Mucosa of stomach (tissue), 1 donor: ENCODE measurements around the gene XKR7.

Source experiments
- H3K27me3 ChIP-seq: one replicate; pipeline ENCODE4 v1.7.0; 2013; ENCODE audit warnings: mild to moderate bottlenecking, low read length; ENCODE audit not compliant: control insufficient read depth, insufficient read depth
- H3K36me3 ChIP-seq: one replicate; pipeline ENCODE4 v1.7.0; 2013; ENCODE audit warnings: low read length; ENCODE audit not compliant: control insufficient read depth, insufficient read depth
- H3K4me1 ChIP-seq: one replicate; pipeline ENCODE4 v1.7.0; 2013; ENCODE audit warnings: mild to moderate bottlenecking, low read length; ENCODE audit not compliant: control insufficient read depth, insufficient read depth
- H3K4me3 ChIP-seq: one replicate; pipeline ENCODE4 v1.7.0; 2013; ENCODE audit warnings: low read length
- H3K9ac ChIP-seq: one replicate; pipeline ENCODE4 v1.7.0; 2013; ENCODE audit warnings: mild to moderate bottlenecking, low read length, moderate library complexity
- H3K9me3 ChIP-seq: one replicate; pipeline ENCODE4 v1.7.0; 2013; ENCODE audit warnings: mild to moderate bottlenecking, low read length, moderate library complexity; ENCODE audit not compliant: control insufficient read depth
- donor health status: Pancreatic carcinoma.

XKR7 gene

DNA sequence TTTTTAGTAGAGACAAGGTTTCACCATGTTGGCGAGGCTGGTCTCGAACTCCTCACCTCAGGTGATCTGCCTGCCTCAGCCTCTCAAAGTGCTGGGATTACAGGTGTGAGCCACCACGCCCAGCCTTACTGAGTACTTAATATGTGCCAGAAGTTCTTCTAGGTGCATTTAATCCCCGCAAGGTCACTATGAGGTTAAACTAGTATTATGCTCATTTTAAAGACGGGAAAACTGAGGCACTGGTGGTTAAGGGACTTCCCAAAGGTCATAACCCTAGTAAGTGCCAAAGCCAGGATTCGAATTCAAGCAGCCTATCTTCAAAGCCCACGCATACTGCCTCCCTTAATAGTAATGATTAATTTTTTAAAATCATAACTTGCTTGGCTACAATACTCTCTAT is 41.6 kb downstream of the XKR7 start:
- H3K9me3 ChIP-seq: no peaks in the 10 kb centered on the region
- H3K4me1 ChIP-seq: no peaks in the 10 kb centered on the region
- H3K36me3 ChIP-seq: no peaks in the 10 kb centered on the region
- no peak overlapping the region for H3K9ac ChIP-seq
- H3K27me3 ChIP-seq: peaks cover 7% of the 10 kb centered on the region
- no peak overlapping the region for H3K4me3 ChIP-seq

DNA sequence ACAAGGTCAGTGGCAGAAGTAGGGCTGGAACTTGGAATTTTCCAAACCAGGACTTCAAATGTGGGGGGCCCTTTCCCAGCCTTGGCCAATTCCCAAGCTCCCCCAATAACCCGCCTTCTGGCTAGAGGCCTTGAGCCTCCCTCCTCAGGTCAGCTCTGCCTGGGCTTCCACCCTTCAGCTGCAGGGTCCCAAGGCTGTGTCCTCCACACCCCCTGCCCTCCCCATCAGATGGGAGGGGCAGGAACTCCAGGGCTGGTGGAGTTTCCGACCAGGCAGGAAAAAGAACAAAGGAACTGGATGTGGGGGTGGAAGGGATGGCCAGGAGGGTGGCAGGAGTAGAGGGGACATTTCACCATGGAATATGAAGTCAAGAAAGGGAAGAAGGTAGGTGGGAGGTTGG is 42.1 kb downstream of the XKR7 start, which contains the start of gene CCM2L:
TSS of gene CCM2L (plus strand) at position 338 of the 400 bp plus-strand sequence. CDS start at position 355, 17 bp downstream.
- Histone ChIP-seq H3K4me1 (no peaks in the 10 kb centered on the region), H3K9me3 (no peaks in the 10 kb centered on the region), H3K9ac (no peak within 1 kb of the TSS), H3K36me3 (no peaks in the 10 kb centered on the region), H3K27me3 (peaks cover 7% of the 10 kb centered on the region), H3K4me3 (no peak within 1 kb of the TSS)

- Histone ChIP-seq H3K9me3 (no peaks in the 10 kb centered on the region), H3K9ac (no peak overlapping the region), H3K27me3 (peaks cover 7% of the 10 kb centered on the region), H3K4me1 (no peaks in the 10 kb centered on the region), H3K4me3 (no peak overlapping the region), H3K36me3 (no peaks in the 10 kb centered on the region)
Measured at GRCh38 chr20:32010666-32011065, 42.7 kb downstream of the XKR7 start.

DNA sequence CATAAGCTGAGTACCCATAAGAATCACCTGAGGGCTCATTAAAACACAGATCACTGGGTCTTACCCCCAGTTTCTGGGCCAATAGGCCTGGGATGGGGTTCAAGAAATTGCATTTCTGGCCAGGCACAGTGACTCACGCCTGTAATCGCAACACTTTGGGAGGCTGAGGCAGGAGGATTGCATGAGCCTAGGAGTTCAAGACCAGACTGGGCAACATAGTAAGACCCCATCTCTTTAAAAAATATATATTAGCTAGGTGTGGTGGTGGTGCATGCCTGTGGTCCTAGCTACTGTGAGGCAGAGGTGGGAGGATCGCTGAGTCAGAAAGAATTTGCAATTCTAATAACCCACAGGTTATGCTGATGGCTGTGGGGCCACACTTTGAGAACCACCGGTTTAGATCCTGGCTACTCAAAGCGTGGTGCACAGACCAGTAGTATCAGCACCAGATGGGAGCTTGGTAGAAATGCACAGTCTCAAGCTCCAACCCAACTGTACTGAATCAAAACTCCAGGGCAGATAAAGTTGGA is 44.3 kb downstream of the XKR7 start:
- Histone ChIP-seq H3K27me3 (peaks cover 10% of the 10 kb centered on the region), H3K9me3 (no peaks in the 10 kb centered on the region), H3K36me3 (no peaks in the 10 kb centered on the region), H3K9ac (no peak overlapping the region), H3K4me1 (no peaks in the 10 kb centered on the region), H3K4me3 (no peak overlapping the region)

DNA sequence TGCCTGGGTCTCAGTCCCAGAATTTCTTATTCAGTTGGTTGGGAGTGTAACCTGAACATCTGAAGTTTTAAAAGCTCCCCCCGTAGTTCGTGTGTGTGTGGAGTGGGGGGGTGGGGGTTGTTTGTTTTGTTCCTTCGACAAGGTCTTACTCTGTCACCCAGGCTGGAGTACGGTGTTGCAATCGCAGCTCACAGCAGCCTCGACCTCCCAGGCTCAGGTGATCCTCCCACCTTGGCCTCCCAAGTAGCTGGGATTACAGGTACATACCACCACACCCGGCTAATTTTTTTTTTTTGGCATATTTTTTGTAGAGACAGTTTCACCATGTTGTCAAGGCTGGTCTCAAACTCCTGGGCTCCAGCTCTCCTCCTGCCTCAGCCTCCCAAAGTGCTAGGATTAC is 45.4 kb downstream of the XKR7 start:
- Histone ChIP-seq H3K36me3 (no peaks in the 10 kb centered on the region), H3K27me3 (peaks cover 10% of the 10 kb centered on the region), H3K9me3 (no peaks in the 10 kb centered on the region), H3K9ac (no peak overlapping the region), H3K4me1 (peaks cover 4% of the 10 kb centered on the region), H3K4me3 (no peak overlapping the region)

DNA sequence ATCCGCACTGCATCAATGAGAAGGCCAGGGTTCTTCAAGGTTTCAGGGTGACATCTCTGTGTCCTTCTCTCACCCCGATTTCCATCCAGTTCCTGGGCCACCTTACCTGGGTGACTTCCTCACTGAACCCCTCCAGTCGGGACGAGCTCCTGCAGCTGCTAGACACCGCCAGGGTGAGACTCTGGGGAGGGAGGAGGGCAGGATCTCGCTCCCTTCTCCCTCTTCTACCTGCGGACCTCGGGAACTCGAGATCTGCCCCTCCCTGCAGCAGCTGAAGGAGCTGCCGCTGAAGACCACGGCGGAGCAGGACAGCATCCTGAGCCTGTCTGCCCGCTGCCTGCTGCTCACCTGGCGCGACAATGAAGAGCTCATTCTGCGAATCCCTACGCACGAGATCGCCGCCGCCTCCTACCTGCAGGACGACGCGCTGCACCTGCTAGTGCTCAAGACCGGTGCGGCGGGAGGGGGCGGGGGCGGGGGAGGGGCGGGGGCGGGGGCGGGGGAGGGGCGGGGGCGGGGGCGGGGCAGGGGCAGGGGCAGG is 49.8 kb downstream of the XKR7 start:
- H3K4me3 ChIP-seq: no peak overlapping the region
- peaks cover 38% of the 10 kb centered on the region for H3K27me3 ChIP-seq
- H3K36me3 ChIP-seq: no peaks in the 10 kb centered on the region
- H3K9me3 ChIP-seq: no peaks in the 10 kb centered on the region
- peaks cover 4% of the 10 kb centered on the region for H3K4me1 ChIP-seq
- no peak overlapping the region for H3K9ac ChIP-seq

- no peak overlapping the region for H3K9ac ChIP-seq
- no peaks in the 10 kb centered on the region for H3K9me3 ChIP-seq
- no peak overlapping the region for H3K4me3 ChIP-seq
- H3K27me3 ChIP-seq: peaks cover 41% of the 10 kb centered on the region
- peaks cover 4% of the 10 kb centered on the region for H3K4me1 ChIP-seq
- H3K36me3 ChIP-seq: no peaks in the 10 kb centered on the region
Measured at GRCh38 chr20:32018269-32019155, 50.6 kb downstream of the XKR7 start.

DNA sequence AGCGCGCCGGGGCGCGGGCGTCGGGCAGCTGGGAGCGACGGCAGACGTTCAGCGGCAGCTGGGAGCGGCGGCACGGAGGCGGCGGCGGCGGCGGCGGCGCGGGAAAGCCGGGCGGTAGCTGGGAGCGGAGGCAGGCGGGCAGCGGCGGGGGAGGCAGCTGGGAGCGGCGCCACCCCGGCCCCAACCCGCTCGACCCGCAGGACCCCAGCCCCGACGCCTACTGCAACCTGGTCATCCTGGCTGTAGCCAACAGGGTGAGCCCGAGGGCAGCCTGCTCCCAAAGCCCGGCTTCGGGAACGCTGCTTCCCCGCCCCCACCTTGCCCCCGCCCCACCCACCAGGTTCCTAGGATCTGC is 51.2 kb downstream of the XKR7 start:
- Histone ChIP-seq H3K36me3 (no peaks in the 10 kb centered on the region), H3K4me1 (peaks cover 4% of the 10 kb centered on the region), H3K9me3 (no peaks in the 10 kb centered on the region), H3K4me3 (no peak overlapping the region), H3K9ac (no peak overlapping the region), H3K27me3 (peaks cover 41% of the 10 kb centered on the region)

GRCh38 chr20:32019563-32020463 is 51.9 kb downstream of the XKR7 start:
- no peak overlapping the region for H3K4me3 ChIP-seq
- peaks cover 44% of the 10 kb centered on the region for H3K27me3 ChIP-seq
- H3K9me3 ChIP-seq: no peaks in the 10 kb centered on the region
- H3K4me1 ChIP-seq: peaks cover 4% of the 10 kb centered on the region
- H3K36me3 ChIP-seq: no peaks in the 10 kb centered on the region
- H3K9ac ChIP-seq: no peak overlapping the region

DNA sequence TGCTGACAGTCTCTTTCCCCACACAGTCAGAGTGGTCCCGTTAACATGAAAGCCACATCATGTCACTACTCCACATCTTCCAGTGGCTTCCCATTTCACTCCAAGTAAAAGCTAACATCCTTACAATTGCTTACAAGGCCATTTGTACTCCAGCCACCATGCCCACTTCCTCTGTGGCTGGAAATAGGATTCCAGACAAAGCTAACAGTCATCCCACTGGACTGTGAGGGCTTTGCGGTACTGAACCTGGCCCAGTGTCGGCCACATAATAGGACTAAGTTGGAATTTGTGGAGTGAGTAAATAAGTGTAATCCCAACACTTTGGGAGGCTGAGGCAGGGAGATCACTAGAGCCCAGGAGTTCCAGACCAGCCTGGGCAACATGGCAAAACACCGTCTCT is 53.1 kb downstream of the XKR7 start:
- Histone ChIP-seq H3K27me3 (peaks cover 50% of the 10 kb centered on the region), H3K4me3 (no peak overlapping the region), H3K36me3 (no peaks in the 10 kb centered on the region), H3K9ac (no peak overlapping the region), H3K9me3 (no peaks in the 10 kb centered on the region), H3K4me1 (peaks cover 4% of the 10 kb centered on the region)

DNA sequence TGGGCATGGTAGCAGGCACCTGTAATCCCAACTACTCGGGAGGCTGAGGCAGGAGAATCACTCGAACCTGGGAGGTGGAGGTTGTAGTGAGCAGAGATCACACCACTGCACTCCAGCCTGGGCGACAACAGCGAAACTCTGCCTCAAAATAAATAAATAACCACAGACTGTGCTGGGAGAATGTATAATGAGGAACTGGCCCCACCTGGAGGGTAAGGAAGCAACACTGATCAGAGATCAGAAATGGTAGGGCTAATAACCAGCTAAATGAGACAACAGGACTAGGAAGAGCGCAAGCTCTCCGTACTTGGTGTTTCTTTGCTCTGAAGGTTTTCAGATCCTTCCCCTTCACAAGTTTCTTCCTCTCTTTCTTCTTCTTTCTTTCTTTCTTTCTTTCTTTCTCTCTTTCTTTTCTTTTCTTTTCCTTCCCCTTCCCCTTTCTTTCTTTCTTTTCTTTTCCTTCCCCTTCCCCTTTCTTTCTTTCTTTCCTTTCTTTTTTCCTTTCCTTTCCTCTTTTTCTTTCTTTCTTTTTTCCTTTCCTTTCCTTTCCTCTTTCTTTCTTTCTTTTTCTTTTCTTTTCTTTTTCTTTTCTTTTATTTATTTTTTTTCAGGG is 56.8 kb downstream of the XKR7 start:
- Histone ChIP-seq H3K4me3 (no peak overlapping the region), H3K4me1 (no peaks in the 10 kb centered on the region), H3K36me3 (no peaks in the 10 kb centered on the region), H3K9me3 (no peaks in the 10 kb centered on the region), H3K9ac (no peak overlapping the region), H3K27me3 (peaks cover 31% of the 10 kb centered on the region)
